ENCODE data around the gene EXOC3L4. TPM values are rescaled to one million over a fixed set of nuclear protein-coding genes. Genes with fewer than 3 reads are reported as not detected.
"Not testable (repeated sequence)": the region's sequence is repeated elsewhere in the genome, so short reads cannot be mapped to it uniquely, and the experiment has no call there.

The EXOC3L4 gene
- total RNA-seq, 2 experiments from 2014 or later = not detected

GRCh38 chr14:103155010-103155409 lies 60.5 kb downstream of the EXOC3L4 start:
- DNase-seq = no peak
- no peaks in the 10 kb centered on the region for H3K4me1 Mint-ChIP-seq
- H3K27me3 Mint-ChIP-seq = no peaks in the 10 kb centered on the region
- no peaks in the 10 kb centered on the region for H3K9me3 Mint-ChIP-seq
- ATAC-seq (ENCODE audit: low read depth) = no peak
- H3K27ac Mint-ChIP-seq = no peak overlapping the region
- no peaks in the 10 kb centered on the region for H3K36me3 Mint-ChIP-seq
- POLR2A ChIA-PET = no interaction called here
- no peak overlapping the region for H3K4me3 Mint-ChIP-seq

DNA sequence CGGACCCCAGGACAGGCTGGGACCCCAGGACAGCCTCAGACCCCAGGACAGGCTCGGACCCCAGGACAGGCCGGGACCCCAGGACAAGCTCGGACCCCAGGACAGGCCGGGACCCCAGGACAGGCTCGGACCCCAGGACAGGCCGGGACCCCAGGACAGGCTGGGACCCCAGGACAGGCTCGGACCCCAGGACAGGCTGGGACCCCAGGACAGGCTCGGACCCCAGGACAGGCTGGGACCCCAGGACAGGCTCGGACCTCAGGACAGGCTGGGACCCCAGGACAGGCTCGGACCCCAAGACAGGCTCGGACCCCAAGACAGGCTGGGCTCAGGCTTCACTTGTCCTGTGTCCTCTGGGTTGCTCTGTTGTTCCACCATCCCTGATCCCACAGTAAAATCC lies 60.9 kb downstream of the EXOC3L4 start:
- H3K27me3 Mint-ChIP-seq; POLR2A ChIA-PET; H3K9me3 Mint-ChIP-seq; DNase-seq; H3K36me3 Mint-ChIP-seq; ATAC-seq (ENCODE audit: low read depth); H3K4me1 Mint-ChIP-seq; H3K27ac Mint-ChIP-seq; H3K4me3 Mint-ChIP-seq: not testable (repeated sequence)

DNA sequence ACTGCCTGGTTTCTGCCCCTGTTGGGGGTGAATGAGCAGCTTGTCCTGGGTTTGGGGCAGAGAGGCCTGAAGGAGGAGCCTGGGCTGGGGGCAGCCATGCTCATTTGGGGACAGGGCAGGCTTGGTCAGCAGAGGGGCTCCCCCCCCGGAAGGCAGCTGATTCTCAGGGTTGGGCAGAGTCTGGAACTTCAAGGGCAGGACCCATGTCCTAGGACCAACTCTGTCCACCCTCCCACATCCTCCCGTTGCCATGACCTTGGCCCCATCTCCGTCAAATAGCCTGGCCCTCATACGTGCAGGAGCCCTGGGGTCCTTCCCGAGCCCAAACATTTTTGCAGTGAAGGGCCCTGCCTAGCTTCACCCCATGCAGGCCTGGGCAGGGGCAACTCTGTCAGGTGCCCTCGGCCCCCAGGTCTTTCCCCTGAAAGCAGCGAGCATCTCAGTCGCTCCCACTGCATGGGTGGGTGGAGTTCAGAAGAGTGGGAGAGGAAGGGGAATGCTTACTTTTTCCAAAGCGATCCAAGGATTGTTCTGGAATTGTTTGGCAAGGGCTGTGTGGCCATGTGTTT lies 61.4 kb downstream of the EXOC3L4 start:
- no peaks in the 10 kb centered on the region for H3K36me3 Mint-ChIP-seq
- H3K4me3 Mint-ChIP-seq = no peak overlapping the region
- no peak for ATAC-seq (ENCODE audit: low read depth)
- no peak for DNase-seq
- no peaks in the 10 kb centered on the region for H3K9me3 Mint-ChIP-seq
- no peak overlapping the region for H3K27ac Mint-ChIP-seq
- H3K4me1 Mint-ChIP-seq = peaks cover 2% of the 10 kb centered on the region
- POLR2A ChIA-PET = no interaction called here
- no peaks in the 10 kb centered on the region for H3K27me3 Mint-ChIP-seq

DNA sequence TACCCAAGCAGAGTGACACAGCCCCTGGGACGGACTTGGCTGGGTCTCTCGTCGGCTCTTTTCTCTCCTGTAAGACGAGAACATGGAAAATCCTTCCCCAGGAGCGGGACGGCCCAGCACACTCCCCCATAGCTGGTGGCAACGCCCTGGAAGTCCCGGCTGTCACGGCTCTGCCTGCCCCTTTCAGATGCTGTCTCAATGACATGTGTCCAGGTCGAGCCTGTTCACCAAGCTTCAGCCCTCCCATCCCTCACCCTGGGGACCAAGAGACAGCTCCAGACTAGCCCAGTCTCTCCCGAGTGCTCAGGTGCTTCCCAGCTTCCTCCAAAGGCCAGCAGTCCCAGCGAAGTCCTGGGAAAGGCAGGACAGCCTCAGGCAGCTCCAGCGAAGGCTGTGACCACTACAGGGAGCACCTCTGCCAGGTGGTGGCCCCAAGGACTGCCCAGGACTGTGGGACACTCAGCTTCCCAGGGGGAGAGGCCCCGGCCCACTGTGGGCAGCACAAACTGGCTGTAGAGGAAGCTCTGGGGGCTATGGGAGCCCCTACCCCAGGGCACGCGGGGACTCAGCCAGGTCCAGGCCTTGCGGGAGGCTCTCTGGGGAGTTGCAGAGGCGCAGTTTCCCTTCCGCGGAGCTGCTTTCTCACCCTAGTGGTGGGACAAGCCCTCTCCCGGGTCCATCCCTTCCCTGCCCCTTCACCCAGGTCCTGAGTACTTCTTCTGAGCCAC lies 62.3 kb downstream of the EXOC3L4 start:
- H3K4me3 Mint-ChIP-seq = no peak overlapping the region
- H3K36me3 Mint-ChIP-seq = no peaks in the 10 kb centered on the region
- peaks cover 3% of the 10 kb centered on the region for H3K4me1 Mint-ChIP-seq
- DNase-seq (no peak), ATAC-seq (ENCODE audit: low read depth) (no peak)
- H3K27ac Mint-ChIP-seq = no peak overlapping the region
- H3K9me3 Mint-ChIP-seq = no peaks in the 10 kb centered on the region
- POLR2A ChIA-PET = no interaction called here
- H3K27me3 Mint-ChIP-seq = no peaks in the 10 kb centered on the region

GRCh38 chr14:103157969-103158368 lies 63.4 kb downstream of the EXOC3L4 start:
- Mint-ChIP-seq H3K4me1 (peaks cover 3% of the 10 kb centered on the region), H3K9me3 (no peaks in the 10 kb centered on the region), H3K36me3 (no peaks in the 10 kb centered on the region), H3K4me3 (no peak overlapping the region), H3K27ac (no peak overlapping the region), H3K27me3 (no peaks in the 10 kb centered on the region)
- no peak for ATAC-seq (ENCODE audit: low read depth)
- DNase-seq = no peak
- POLR2A ChIA-PET = no interaction called here

- Mint-ChIP-seq H3K27ac (no peak overlapping the region), H3K36me3 (no peaks in the 10 kb centered on the region), H3K4me1 (peaks cover 3% of the 10 kb centered on the region), H3K27me3 (no peaks in the 10 kb centered on the region), H3K4me3 (no peak overlapping the region), H3K9me3 (no peaks in the 10 kb centered on the region)
- POLR2A ChIA-PET = no interaction called here
- ATAC-seq (ENCODE audit: low read depth) = no peak
- DNase-seq = no peak
Measured at GRCh38 chr14:103158688-103159087, 64.2 kb downstream of the EXOC3L4 start.

Other genes starting within 250 kb of the EXOC3L4 start
- 1 to 10 TPM; 2.5 to 2.9 TPM for gene AMN, start 172.1 kb upstream of the EXOC3L4 start, total RNA-seq
- gene CDC42BPB, start 37.2 kb upstream of the EXOC3L4 start, total RNA-seq = 1 to 10 TPM; 1.1 TPM
- not detected for gene LBHD2, start 10.5 kb upstream of the EXOC3L4 start, total RNA-seq
- gene TNFAIP2, start 28.7 kb downstream of the EXOC3L4 start, total RNA-seq = 1 to 10 TPM; 3.0 TPM
- 100 to 1,000 TPM; 202 to 222 TPM for gene EIF5, start 239.5 kb downstream of the EXOC3L4 start, total RNA-seq

Measured in activated naive CD8-positive, alpha-beta T cell treated with anti-CD3 and anti-CD28 coated beads, Interleukin-2, amount 10 ng/mL, durations not matched to agents 7 days and 5 days (primary cell).